ENCODE results near the gene RGSL1. TPM values are rescaled to one million over a fixed set of nuclear protein-coding genes. Genes with fewer than 3 reads are reported as not detected.

Gene RGSL1
- total and polyA plus RNA-seq, 4 donors: 0.07 to 0.50 (median 0.31) TPM; not detected in 1

DNA sequence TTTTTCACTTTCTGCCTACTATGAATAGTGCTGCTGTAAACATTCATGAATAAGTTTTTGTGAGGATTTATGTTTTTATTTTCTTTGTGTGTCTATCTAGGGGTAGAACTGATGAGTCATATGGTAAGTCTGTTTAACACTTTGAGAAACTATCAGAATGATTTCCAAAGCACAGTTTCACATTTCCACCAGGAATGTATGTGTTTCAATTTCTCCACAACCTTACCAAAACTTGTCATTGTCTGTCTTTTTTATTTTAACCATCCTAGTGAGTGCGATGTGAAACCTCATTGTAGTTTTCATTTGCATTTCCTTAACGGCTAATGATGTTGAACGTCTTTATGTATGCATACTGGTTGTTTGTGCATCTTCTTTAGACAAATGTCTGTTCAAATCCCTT is 115.6 kb downstream of the RGSL1 start:
- no peak overlapping the region for H3K4me3 ChIP-seq (ENCODE audit: low read depth in 1 of 3, low read length in 3 of 3)
- TF ChIP-seq TAF1 (conservative IDR thresholded peaks at IDR 0.05): no peak
- no peak for TF ChIP-seq FOXA1 (IDR thresholded peaks at IDR 0.05)
- TF ChIP-seq, protein P1, sequence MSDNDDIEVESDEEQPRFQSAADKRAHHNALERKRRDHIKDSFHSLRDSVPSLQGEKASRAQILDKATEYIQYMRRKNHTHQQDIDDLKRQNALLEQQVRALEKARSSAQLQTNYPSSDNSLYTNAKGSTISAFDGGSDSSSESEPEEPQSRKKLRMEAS (IDR thresholded peaks at IDR 0.05): no peak
- no peak for TF ChIP-seq FOXA2 (IDR thresholded peaks at IDR 0.05)
- TF ChIP-seq, protein P2, sequence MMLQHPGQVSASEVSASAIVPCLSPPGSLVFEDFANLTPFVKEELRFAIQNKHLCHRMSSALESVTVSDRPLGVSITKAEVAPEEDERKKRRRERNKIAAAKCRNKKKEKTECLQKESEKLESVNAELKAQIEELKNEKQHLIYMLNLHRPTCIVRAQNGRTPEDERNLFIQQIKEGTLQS (IDR thresholded peaks at IDR 0.05): no peak
- no peak for TF ChIP-seq SP1 (IDR thresholded peaks at IDR 0.05)
- WGBS: 81% methylated on average over 3 of the region's 3 CpGs

DNA sequence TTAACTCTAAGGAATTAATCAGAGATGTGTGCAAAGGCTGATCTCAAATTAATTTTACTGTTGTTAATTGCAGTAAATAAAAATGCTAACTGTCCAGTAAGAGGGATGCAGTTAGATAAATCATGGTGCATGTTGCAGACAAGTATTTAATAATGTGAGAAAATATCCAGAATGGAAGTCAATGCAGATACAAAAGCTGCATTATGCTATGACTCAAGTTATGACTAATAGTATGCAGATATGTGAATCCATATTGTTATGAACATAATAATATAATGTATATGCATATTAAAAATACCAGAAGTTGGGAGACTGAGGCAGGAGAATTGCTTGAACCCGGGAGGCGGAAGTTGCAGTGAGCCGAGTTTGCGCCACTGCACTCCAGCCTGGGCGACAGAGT is 117.7 kb downstream of the RGSL1 start:
- no peak overlapping the region for H3K4me3 ChIP-seq (ENCODE audit: low read depth in 1 of 3, low read length in 3 of 3)
- no peaks in the 10 kb centered on the region for H3K9me3 ChIP-seq (ENCODE audit: control insufficient read depth in 4 of 4, low read length in 3 of 4)
- no peak overlapping the region for H3K27ac ChIP-seq (ENCODE audit: low read depth in 1 of 2, low read length in 2 of 2)
- no peak overlapping the region for H3K9ac ChIP-seq (ENCODE audit: low read depth in 1 of 2, low read length in 2 of 2)
- no peaks in the 10 kb centered on the region for H3K4me1 ChIP-seq (ENCODE audit: control insufficient read depth in 4 of 4, insufficient read depth in 4 of 4, low read length in 3 of 4)
- WGBS: 95% methylated on average over 5 of the region's 5 CpGs
- no peaks in the 10 kb centered on the region for H3K36me3 ChIP-seq (ENCODE audit: control insufficient read depth in 4 of 4, insufficient read depth in 3 of 4, low read depth in 1 of 4, low read length in 3 of 4)
- TF ChIP-seq, protein P3, sequence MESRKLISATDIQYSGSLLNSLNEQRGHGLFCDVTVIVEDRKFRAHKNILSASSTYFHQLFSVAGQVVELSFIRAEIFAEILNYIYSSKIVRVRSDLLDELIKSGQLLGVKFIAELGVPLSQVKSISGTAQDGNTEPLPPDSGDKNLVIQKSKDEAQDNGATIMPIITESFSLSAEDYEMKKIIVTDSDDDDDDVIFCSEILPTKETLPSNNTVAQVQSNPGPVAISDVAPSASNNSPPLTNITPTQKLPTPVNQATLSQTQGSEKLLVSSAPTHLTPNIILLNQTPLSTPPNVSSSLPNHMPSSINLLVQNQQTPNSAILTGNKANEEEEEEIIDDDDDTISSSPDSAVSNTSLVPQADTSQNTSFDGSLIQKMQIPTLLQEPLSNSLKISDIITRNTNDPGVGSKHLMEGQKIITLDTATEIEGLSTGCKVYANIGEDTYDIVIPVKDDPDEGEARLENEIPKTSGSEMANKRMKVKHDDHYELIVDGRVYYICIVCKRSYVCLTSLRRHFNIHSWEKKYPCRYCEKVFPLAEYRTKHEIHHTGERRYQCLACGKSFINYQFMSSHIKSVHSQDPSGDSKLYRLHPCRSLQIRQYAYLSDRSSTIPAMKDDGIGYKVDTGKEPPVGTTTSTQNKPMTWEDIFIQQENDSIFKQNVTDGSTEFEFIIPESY (IDR thresholded peaks at IDR 0.05): no peak
- DNase-seq (ENCODE audit: low spot score): no peak
- H3K27me3 ChIP-seq (ENCODE audit: control insufficient read depth in 4 of 4, insufficient read depth in 4 of 4, low read length in 3 of 4): no peaks in the 10 kb centered on the region

More for the DNA sequence above, 115.6 kb downstream of the RGSL1 start:
- Histone ChIP-seq H3K36me3 (ENCODE audit: control insufficient read depth in 4 of 4, insufficient read depth in 3 of 4, low read depth in 1 of 4, low read length in 3 of 4) (no peaks in the 10 kb centered on the region), H3K9me3 (ENCODE audit: control insufficient read depth in 4 of 4, low read length in 3 of 4) (no peaks in the 10 kb centered on the region), H3K9ac (ENCODE audit: low read depth in 1 of 2, low read length in 2 of 2) (no peak overlapping the region), H3K4me1 (ENCODE audit: control insufficient read depth in 4 of 4, insufficient read depth in 4 of 4, low read length in 3 of 4) (no peaks in the 10 kb centered on the region), H3K27me3 (ENCODE audit: control insufficient read depth in 4 of 4, insufficient read depth in 4 of 4, low read length in 3 of 4) (no peaks in the 10 kb centered on the region), H3K27ac (ENCODE audit: low read depth in 1 of 2, low read length in 2 of 2) (no peak overlapping the region)
- DNase-seq (ENCODE audit: low spot score): no peak

DNA sequence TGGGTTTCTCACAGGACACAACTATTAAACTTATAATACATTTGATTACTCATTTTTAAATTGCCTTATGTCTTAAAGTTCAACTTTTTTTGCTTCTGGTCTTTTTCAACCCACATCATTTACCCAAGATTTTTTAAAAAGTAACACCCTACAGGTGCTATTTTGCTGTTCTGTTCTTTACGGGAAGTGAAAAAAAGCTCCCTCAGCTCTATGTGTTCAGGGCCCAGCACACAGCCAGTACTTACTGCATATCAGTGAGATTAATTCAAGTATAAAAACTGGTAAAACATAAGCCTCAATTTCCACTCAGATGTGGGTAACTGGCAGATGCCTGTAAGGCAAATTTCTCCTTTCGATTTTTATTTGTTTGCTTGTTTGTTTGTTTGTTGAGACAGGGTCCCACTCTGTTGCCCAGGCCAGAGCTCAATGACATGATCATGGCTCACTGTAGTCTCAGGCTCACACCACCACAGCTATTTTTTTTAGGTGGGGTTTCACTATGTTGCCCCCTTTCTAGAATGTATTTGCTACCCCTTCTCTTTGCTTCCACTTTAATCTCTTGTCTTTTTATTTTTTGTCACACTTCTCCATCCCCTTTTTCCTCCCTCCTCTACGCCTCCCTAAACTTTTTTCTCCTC is 118.8 kb downstream of the RGSL1 start:
- Histone ChIP-seq H3K9ac (ENCODE audit: low read depth in 1 of 2, low read length in 2 of 2) (no peak overlapping the region), H3K9me3 (ENCODE audit: control insufficient read depth in 4 of 4, low read length in 3 of 4) (no peaks in the 10 kb centered on the region), H3K4me1 (ENCODE audit: control insufficient read depth in 4 of 4, insufficient read depth in 4 of 4, low read length in 3 of 4) (no peaks in the 10 kb centered on the region), H3K27me3 (ENCODE audit: control insufficient read depth in 4 of 4, insufficient read depth in 4 of 4, low read length in 3 of 4) (no peaks in the 10 kb centered on the region), H3K36me3 (ENCODE audit: control insufficient read depth in 4 of 4, insufficient read depth in 3 of 4, low read depth in 1 of 4, low read length in 3 of 4) (no peaks in the 10 kb centered on the region), H3K27ac (ENCODE audit: low read depth in 1 of 2, low read length in 2 of 2) (no peak overlapping the region), H3K4me3 (ENCODE audit: low read depth in 1 of 3, low read length in 3 of 3) (no peak overlapping the region)
- no peak for DNase-seq (ENCODE audit: low spot score)
- 70% methylated on average over 3 of the region's 3 CpGs for WGBS
- no peak for TF ChIP-seq FOXA2 (IDR thresholded peaks at IDR 0.05)
- TF ChIP-seq FOXA1 (IDR thresholded peaks at IDR 0.05): no peak
- no peak for TF ChIP-seq TAF1 (conservative IDR thresholded peaks at IDR 0.05)
- no peak for TF ChIP-seq NR2F2 (IDR thresholded peaks at IDR 0.05)
- TF ChIP-seq SP1 (IDR thresholded peaks at IDR 0.05): no peak
- TF ChIP-seq, protein P3 (IDR thresholded peaks at IDR 0.05): no peak
- TF ChIP-seq, protein P1 (IDR thresholded peaks at IDR 0.05): no peak
- TF ChIP-seq, protein P4, sequence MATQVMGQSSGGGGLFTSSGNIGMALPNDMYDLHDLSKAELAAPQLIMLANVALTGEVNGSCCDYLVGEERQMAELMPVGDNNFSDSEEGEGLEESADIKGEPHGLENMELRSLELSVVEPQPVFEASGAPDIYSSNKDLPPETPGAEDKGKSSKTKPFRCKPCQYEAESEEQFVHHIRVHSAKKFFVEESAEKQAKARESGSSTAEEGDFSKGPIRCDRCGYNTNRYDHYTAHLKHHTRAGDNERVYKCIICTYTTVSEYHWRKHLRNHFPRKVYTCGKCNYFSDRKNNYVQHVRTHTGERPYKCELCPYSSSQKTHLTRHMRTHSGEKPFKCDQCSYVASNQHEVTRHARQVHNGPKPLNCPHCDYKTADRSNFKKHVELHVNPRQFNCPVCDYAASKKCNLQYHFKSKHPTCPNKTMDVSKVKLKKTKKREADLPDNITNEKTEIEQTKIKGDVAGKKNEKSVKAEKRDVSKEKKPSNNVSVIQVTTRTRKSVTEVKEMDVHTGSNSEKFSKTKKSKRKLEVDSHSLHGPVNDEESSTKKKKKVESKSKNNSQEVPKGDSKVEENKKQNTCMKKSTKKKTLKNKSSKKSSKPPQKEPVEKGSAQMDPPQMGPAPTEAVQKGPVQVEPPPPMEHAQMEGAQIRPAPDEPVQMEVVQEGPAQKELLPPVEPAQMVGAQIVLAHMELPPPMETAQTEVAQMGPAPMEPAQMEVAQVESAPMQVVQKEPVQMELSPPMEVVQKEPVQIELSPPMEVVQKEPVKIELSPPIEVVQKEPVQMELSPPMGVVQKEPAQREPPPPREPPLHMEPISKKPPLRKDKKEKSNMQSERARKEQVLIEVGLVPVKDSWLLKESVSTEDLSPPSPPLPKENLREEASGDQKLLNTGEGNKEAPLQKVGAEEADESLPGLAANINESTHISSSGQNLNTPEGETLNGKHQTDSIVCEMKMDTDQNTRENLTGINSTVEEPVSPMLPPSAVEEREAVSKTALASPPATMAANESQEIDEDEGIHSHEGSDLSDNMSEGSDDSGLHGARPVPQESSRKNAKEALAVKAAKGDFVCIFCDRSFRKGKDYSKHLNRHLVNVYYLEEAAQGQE (IDR thresholded peaks at IDR 0.05): no peak
- TF ChIP-seq YY1 (IDR thresholded peaks at IDR 0.05): no peak
- TF ChIP-seq, protein P2 (IDR thresholded peaks at IDR 0.05): no peak
- TF ChIP-seq, protein P5, sequence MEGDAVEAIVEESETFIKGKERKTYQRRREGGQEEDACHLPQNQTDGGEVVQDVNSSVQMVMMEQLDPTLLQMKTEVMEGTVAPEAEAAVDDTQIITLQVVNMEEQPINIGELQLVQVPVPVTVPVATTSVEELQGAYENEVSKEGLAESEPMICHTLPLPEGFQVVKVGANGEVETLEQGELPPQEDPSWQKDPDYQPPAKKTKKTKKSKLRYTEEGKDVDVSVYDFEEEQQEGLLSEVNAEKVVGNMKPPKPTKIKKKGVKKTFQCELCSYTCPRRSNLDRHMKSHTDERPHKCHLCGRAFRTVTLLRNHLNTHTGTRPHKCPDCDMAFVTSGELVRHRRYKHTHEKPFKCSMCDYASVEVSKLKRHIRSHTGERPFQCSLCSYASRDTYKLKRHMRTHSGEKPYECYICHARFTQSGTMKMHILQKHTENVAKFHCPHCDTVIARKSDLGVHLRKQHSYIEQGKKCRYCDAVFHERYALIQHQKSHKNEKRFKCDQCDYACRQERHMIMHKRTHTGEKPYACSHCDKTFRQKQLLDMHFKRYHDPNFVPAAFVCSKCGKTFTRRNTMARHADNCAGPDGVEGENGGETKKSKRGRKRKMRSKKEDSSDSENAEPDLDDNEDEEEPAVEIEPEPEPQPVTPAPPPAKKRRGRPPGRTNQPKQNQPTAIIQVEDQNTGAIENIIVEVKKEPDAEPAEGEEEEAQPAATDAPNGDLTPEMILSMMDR (IDR thresholded peaks at IDR 0.05; ENCODE audit: low read depth, low read length, missing input control): no peak
